NCI-H69 (cell line): ENCODE data around the gene RNF26.

ENCODE experiments used
- DNase-seq: peaks from one replicate; lab custom pipeline; 2025; lab: John Stamatoyannopoulos, UW

RNF26 gene

DNA sequence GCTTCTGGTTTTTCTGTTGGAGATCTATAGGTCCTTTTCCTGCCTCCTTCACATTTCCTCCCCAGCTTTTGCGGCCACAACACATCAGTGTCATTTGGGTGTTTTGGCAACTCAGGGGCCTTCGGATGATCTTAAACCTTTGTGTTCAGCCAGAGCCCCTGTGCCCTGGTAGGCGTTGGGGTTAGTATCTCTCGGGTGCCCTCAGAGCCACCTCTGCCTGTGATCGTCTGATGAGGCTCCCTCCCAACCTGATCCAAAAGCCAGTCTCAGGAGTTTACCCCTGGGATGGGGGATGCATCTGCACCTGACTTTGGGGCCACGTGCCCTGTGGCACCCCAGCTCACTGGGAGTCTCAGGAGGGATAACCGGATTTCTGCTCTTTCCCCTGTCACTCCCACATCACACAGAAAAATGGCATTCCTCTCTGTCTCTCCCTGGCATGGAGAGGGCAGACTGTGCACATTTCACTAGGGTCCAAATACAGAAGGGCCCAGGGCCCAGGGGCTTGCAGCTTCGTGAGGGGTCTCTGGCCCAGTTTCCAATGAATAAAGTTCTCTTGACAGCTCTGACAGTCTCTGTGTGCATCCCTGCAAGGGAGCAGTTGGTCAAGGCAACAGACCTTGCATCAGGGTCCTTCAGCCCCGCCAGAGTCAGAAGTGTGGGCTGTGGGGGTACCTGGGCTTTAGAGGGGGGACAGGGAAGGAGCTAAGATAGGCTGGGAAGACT, 2.6 kb downstream of the RNF26 start:
- no peak for DNase-seq

DNA sequence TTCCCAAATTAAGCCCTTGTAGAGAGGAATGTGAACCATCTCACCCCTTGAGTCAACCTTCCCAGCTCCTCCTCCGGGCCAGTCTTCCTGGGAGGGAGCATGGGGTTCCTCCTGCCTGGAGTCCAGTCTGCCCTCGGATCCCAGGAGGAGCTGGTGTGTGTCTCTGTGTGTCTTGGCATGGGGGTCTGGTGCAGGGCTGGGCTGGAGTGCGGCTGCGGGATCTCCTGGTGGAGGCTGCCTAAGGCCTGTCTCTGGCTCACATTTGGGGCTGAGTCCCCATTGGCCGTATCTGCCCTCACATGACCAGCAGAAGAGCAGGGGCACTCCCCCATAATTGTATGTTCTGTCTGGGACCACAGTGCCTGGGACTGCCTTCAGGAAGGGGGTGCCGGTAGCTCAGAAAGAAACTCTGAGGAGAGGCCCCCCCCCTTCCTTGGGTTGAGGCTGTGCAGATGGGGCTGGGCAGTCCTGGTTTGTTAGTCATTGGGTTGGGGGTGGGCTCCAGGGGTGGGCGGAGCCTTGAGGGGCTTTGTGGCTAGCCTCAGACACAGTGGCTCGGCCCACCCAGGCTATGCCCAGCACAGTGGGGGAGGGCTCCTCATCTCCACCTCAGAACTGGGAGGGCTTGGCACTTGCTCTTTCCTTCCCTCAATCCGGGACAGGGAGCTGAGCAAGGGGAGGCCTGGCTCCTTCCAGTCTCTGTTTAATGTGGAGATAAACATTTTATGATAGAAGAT, 3.4 kb downstream of the RNF26 start:
- no peak for DNase-seq

DNA sequence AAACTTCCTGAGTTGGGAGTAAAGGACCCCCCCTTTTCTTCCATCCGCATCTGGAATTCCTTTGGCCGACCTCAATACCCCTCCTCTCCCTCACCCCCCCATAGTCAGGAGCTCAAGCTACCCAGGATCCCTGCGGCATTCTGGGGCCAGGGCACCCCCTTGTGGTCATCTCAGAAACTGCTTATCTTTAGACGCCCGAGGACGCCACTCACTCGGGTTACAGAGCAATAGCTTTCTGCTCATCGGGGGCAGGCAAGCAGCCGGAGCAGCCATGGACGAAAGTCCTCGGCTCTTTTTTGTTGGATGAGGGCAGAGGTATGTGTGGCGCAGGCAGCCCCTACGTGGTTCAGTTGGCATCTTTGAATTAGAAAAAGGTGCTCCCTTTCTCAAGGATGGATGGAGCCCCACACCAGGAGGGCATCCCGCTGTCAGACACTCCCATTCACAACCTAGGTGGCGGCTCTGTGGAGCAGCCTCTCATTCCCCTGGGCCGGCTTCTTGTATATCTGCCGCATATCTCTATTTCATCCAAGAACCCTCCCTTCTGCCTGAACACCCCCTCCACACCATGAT, 4.1 kb downstream of the RNF26 start:
- peak; percentile 78 for DNase-seq

DNA sequence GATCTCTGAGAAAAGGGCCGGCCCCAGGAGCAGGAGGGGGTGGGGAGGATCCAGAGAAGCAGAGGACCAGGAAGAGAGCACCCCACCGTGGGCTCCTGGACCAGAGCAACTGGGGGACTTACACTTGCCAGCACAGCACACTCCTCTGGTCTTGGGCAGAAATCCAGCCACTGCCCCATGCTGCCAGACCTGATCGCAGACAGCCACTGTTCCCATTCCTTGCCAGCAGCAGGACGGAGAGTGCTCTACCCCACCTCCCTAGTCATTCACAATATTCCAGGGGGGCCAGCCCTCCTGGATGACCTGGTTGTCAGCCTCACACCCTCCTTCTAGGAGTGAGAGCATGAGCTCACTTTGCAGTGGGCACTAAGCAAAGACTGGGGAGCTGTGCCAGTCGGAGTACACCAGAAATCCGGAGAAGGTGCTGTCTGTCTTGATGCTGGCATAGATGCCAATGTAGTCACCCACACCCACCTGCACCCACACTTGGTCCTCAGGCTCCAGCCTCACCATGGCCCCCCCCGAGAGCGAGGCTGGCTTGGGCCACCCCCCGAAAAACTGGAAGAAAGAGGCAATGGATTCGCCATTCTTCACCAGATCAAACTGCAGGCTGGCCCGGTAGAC, 4.8 kb downstream of the RNF26 start:
- peak; percentile 46 for DNase-seq

DNA sequence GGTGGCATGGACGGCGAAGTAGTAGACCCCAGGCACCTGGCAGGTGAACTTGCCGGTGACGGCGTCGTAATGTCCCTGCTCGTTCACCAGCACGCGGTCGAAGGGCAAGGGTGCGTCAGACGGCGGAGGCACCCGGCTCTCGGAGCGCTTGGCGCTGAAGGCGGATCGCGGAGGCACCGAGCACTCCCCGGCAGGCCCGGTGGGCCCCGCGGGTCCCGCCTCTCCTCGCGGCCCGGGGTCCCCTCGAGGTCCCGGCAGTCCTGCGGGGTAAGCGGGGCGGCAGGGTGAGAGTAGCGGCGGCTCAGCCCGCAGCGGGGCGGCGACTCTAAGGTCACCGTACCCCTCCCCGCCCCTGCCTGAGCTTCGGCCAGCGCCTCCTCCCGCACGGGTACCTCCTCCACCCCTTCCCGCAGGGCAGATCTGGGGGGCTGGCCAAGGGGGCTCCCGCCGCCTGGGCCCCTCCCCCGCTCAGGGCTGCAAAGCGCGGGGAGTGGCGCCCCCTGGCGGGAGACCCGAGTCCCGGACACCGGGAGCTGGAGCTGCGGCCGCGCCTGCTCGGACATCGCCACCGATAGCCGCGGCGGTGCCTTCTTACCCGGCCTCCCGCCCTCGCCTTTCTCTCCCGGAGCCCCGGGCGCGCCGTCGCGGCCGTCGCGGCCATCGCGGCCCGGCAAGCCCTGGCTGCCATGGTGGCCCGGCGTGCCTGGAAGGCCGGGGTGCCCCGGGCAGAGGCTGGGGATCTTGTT, 5.4 kb downstream of the RNF26 start:
- peak; percentile 76 for DNase-seq

DNA sequence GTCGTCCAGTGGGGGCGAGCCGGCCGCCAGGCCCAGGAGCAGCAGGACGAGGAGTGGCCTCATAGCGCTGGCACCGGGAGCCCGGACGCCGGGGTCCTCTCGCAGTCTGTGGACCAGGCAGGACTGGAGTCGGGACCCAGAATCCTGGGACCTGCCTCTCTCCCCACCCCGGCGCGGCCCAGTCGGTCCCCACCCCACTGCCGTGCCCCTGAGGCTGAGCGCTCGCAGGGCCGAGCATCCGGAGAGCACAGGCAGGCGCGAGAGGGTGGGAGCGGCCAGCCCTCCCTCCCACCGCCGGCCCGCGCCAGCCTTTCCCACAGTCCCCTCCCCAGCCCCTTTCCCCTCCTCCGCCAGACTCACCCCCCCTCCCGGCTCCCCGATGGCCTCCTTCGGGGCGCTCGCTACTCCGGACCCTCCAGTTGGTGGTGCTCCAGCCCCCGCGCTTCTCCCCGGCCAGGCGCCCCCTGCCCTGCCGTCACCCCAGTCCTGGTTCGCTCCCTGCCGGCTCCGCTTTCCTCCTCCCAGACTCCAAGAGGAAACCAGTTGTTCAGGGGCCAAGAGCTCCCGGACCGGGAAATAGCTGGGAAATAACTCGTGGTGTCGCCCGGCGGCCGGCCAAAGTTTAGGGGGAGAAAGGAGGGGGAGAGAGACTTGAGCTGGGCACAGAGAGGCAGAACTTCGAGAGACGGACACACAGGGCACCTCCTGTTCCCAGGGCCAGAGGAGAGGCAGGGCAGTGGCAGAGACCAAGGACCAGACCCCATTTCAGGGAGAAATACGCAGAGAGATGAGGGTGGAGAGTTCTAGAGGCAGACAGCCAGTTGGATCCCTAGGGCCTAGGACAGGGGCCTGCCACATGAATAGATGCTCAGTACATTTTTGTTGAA, 6.3 kb downstream of the RNF26 start, which contains the start of gene C1QTNF5:
C1QTNF5 (minus strand) TSS at position 549 of the 887 bp plus-strand sequence; CDS start at position 63, 486 bp downstream.
- no peak for DNase-seq

DNA sequence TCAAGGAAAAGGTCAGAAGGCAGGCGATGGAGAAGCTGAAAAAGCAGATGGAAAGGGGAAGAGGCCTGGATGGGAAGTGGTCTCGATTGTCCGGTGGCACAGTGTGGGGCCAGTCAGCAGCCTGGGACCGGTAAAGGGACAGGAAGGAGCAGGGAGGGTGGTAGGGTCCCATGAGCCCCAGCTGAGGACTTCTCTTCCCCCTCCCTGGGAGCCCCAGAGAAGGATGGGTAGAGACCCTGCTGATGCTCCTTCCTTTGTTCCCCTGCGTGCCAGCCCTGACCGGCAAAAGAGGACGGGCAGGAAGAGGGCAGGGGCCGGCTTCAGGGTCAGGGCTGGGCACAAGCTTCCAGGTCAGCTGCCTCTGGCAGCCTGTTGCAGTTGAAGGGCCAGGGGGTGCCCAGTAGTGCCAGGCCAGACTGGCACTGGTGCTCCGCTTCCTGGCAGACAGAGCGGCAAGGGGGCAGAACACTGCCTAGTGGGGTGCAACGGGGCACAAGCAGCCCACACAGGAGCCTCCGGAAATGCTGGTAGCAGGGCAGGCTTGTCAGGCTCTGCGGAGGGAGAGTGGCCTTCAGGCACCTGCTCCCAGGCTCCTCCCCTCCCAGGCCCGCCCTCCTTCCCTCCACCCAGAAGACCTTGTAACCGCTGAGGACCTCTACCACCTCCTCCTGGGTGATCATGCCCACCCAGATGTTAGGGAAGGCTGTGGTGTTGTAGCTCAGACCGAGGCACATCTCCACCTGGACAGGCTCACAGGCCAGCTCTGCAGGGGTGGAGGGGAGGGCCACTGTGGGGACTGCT, 7.1 kb downstream of the RNF26 start:
- no peak for DNase-seq

DNA sequence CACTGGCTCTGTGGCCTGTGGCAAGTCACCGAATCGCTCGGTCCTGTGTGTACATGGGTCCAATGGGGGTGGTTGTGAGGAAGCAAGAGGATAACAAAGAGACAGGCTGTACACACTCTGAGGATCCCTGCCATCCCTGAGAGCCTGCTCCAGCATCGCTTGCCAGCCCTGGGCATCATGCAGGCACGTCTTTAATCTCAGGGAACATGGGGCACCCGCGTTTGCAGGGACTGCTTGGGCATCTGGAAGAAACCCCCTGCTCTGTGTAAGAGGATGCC, 7.6 kb downstream of the RNF26 start:
- DNase-seq: no peak

DNA sequence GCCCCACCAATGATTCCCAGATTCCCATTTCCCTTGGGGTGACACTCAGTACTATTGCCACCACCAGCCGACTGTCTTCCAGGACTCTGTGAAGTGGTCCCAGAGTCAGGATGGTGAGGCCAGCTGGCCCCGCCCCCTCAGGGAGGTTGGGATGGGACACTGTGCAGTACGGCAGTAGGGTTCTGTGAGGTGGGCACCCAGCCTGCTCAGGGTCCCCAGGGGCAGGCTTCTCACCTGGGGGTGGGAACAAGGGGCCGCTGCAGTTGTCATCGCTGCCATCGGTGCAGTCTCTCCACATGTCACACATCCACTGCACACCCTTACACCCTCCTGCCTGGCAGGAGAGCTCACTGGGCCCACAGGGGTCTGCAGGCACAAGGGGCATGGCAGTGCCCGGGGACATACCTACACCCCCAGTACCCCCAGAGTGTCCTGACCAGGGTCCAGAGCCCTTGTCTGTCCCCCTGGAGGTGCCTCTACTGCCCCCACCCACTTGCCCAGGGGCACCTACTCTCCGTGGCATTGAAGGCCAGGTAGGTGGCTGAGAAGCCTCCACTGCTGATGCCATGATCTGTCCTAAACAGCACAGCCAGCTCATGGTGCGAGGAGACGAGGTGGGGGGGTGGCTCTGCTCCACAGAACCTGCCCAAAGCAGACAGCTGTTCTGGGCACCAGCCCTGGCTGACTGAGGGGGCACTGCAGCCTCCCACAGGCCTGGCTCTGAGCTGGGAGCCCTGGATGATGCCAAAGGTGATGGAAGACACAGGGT, 8.2 kb downstream of the RNF26 start:
- no peak for DNase-seq

DNA sequence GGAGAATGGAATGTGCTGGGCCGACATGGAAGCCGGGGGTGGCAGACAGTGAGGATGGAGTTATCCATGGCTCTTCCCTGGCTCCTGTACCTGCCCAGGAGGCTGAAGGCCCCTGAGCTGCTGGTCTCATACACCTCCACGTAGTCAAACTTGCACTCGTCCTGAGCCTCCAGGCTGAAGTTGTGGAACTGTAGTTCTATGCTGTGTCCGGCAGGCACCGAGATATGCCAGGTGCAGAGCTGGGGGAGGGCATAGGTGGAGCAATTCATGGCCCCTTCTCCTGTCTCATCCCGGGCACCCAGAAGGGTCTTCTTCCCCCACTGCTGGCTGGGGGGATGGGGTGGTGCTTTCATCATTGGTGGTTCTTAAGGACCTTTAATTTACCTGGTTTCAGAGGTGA, 9.4 kb downstream of the RNF26 start:
- no peak for DNase-seq

DNA sequence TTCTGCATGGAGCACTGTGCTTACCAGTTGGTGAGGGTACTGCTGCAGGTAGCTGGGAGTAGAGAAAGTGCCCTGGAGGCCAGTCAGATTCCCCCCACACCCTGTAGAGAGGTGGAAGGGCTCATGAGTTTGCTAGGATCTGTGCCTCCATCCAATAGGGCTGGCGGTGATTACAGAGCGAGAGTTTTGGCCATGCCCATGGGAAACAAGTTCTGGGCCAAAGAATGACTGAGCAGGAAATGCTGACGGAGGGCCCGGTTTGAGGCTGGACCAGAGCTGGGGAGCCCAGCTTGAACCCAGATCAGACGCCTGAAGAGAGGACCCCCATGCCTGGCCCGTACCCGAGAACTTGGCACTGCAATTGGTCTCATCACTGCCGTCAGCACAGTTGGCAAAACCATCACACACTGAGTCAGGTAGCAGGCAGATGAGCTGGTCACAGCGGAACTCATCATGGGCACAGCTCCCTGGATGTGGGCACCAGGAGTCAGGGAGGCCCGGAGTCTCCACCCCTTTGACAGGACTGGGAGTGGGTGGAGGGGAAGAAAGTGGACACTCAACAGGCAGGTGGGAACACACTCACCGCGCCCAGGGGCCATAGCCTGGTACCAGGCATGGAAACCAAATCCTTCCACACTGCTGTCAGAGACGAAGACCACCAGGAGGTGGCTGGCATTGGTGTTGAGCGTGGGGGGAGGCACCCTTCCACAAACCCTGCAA, 10.1 kb downstream of the RNF26 start:
- DNase-seq: no peak

DNA sequence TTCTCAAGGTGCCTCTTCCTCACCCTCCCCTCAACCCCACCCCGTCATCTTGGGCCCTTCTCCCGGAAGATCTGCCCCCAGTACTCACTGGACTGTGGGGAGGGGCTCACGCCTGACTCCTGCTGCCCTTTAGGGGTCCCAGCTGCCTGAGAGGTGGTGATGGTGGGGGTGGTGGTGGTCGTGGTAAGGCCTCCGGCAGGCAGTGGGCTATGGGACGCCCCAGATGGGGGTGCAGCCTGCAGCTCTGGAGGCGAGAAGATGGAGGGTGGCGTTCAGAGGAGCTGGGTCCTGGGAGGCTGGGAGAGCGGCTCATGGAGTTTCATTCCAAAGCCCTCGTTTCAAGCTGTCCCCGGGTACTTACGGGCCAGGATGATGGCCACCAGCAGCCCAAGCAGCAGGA, 11.4 kb downstream of the RNF26 start:
- DNase-seq: no peak

DNA sequence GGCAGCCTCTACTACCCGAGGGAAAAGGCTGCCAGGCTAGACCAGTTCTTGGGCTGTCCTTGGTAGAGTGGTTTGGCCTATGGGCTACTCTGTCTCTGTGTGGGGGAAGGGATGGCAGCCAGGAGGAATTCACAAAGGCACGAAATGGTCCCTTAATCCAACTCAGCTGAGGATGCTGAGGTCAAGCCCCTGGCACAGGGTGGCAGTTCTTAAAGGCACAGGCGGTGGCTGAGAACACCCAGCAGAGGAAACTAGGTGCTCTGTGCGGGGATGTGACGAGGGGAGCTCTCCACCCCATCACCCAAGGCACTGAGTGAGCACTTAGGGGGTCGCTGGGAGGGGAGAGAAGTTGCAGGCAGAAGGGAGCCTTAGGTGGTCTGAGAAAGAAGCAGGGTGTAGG, 12.3 kb downstream of the RNF26 start, which contains the start of gene MFRP:
MFRP (minus strand) TSS at position 101 of the 400 bp plus-strand sequence. CDS start 192 bp downstream, outside the sequence.
- no peak for DNase-seq

DNA sequence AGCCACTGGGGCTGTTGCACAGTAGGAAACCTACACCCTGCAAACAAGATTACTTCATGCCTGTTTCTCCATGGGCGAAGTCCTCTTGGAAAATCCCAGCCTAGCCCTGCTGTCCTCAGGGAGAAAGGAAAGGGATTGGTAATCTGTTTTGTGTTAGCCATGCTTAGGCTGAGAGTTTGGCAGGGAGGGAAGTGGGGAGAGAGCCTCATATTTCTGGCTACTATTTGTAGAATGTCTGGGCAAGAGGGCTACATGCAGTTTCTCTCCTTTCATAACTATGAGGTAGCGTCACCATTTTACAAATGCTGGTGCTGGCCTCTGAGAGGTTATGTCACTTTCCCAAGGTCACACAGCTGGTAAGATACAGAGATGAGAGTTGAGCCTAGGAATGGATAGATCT, 12.9 kb downstream of the RNF26 start:
- DNase-seq: no peak

DNA sequence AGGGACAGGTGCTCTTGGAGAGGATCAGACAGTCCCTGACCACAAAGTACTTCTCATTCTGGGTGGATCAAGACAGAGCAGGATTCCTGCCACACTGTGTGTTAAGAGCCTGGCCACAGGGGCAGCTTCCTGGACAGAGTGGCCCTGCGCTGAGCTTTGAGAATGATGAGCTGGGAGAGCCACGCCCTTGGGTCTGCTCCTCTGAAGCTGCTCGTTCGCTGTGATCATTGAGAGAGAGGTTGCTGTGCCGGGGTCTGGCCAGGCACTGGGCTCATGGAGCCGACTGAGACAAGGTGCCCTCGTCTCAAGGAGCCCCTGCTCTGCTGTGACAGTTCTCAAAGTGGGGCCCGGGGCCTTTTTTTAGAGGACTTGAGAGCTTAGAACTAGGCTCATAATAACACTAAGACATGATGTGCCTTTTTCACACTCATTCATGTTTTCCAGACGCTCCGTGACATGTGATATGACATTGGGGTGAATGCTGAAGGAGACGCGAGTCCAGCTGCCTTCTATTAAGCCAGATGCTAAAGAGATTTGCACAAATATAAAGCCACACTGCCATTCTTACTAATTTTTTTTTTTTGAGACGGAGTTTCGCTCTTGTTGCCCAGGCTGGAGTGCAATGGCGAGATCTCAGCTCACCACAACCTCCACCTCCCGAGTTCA, 13.7 kb downstream of the RNF26 start:
- peak; percentile 18 for DNase-seq

DNA sequence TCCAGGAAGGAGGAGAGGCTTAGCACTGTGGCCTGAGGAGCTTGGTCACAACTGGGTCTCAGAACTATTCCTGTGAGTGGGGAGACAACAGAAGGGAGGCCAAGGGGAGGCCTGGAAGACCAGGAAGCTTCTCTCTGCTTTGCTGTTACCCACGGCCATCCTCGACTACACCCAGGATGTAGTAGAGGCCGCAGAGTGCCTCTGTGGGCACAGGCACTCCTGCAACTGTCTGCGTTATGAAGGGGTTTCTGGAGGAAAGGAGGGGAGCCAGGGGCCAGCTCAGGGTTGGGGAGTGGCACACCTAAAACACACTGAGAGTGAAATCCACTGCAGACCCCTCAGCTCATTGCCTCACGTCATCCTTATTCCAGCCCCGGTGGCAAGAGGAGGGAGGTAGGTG, 16.0 kb downstream of the RNF26 start:
- DNase-seq: no peak

DNA sequence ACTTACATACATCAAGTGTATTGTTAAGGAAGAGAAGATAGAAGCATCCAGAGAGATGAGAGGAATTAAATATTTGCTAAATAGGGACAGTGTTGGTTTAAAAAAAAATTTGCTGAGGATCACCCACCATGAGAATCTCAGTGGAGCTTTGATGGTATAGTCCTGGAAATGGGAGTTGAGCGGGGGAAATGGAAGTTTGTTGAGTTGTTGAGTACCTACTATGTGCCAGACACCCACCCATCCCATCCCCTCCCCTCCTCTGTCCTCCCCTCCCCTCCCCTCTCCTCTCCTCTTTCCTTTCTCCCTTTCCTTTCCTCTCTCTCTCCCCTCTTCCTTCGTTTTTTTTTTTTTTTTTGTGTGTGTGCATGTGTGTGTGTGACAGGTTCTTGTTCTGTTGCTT, 16.9 kb downstream of the RNF26 start:
- no peak for DNase-seq

DNA sequence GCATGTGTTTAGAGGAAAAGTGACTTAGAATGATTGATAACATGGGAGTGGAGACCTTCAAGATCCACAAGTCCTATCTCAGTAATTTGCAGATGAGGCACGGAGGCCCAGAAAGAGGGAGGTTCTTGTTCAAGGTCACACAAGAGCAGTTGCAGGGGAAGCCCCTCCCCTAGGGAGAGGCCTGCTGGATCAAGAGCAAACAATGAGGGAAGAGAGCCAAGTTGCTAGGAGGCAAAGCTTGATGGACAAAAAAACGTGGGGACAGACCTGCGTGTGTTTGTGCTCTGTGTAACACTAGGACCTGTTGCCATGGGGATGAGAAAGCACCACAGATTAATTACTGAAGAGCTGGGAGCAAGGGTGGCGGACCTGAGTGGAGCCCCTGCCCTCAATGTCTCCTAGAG, 18.5 kb downstream of the RNF26 start:
- DNase-seq: peak; percentile 96
